OCI-LY3 (cell line): Measurements from ENCODE around the gene BTF3.

Experiments used
- H2AFZ ChIP-seq: fragments of 200-600, 300-600 bp; shearing (Covaris generic); 2 replicates; pipeline ENCODE4 v1.6.0; 2014; ENCODE audit warnings: antibody characterized with exemption, low read depth, low read length
- H3K27ac ChIP-seq: fragments of 200-600, 300-600 bp; sonication (generic); 2 replicates; pipeline ENCODE4 v1.5.1; 2014; ENCODE audit warnings: mild to moderate bottlenecking, low read length, moderate library complexity, mixed read lengths
- H3K27me3 ChIP-seq: fragments of 200-600, 300-600 bp; sonication (generic); 2 replicates; pipeline ENCODE4 v1.6.1; 2014; ENCODE audit warnings: low read depth, low read length, mixed read lengths
- H3K36me3 ChIP-seq: fragments of 200-600, 300-600 bp; sonication (generic); replicated peaks from 2 replicates; pipeline ENCODE3; 2014; ENCODE audit warnings: low read depth, low read length, mixed read lengths
- H3K4me1 ChIP-seq: fragments of 300-600, 200-600 bp; sonication (generic); 2 replicates; pipeline ENCODE4 v1.6.1; 2014; ENCODE audit warnings: low read length, mixed read lengths
- H3K4me2 ChIP-seq: fragments of 200-600, 300-600 bp; sonication (generic); 2 replicates; pipeline ENCODE4 v1.6.1; 2014; ENCODE audit warnings: low read length, mixed read lengths
- H3K4me3 ChIP-seq: fragments of 300-600, 200-600 bp; sonication (generic); 2 replicates; pipeline ENCODE4 v1.5.1; 2014; ENCODE audit warnings: antibody characterized with exemption, mild to moderate bottlenecking, low read length, moderate library complexity
- H3K79me2 ChIP-seq: fragments of 300-600, 200-600 bp; shearing (Covaris generic); 2 replicates; pipeline ENCODE4 v1.6.1; 2014; ENCODE audit warnings: mild to moderate bottlenecking, low read length, mixed read lengths
- H3K9ac ChIP-seq: fragments of 300-600, 200-600 bp; shearing (Covaris generic); 2 replicates; pipeline ENCODE4 v1.6.0; 2014; ENCODE audit warnings: mild to moderate bottlenecking, low read length, moderate library complexity
- H3K9me3 ChIP-seq: fragments of 200-600, 300-600 bp; shearing (Covaris generic); 2 replicates; pipeline ENCODE4 v1.6.1; 2014; ENCODE audit warnings: low read length, mixed read lengths; ENCODE audit not compliant: insufficient read depth
- H4K20me1 ChIP-seq: fragments of 200-600, 300-600 bp; sonication (generic); 2 replicates; pipeline ENCODE4 v1.6.1; 2016; ENCODE audit warnings: low read length, mixed read lengths; ENCODE audit not compliant: insufficient read depth
- EZH2phosphoT487 ChIP-seq: fragments of 200-600 bp; shearing (Covaris generic); IDR thresholded peaks from 2 replicates; pipeline ENCODE4 v1.6.1; 2018; ENCODE audit warnings: antibody characterized with exemption, mixed run types, low read depth
- TF ChIP-seq, protein P1 (sequence below): fragments of 200-600, 300-600 bp; sonication (generic); IDR thresholded peaks from 2 replicates; pipeline ENCODE4 v1.5.1; 2014; ENCODE audit warnings: antibody characterized with exemption, low read length, low read depth

BTF3 gene

DNA sequence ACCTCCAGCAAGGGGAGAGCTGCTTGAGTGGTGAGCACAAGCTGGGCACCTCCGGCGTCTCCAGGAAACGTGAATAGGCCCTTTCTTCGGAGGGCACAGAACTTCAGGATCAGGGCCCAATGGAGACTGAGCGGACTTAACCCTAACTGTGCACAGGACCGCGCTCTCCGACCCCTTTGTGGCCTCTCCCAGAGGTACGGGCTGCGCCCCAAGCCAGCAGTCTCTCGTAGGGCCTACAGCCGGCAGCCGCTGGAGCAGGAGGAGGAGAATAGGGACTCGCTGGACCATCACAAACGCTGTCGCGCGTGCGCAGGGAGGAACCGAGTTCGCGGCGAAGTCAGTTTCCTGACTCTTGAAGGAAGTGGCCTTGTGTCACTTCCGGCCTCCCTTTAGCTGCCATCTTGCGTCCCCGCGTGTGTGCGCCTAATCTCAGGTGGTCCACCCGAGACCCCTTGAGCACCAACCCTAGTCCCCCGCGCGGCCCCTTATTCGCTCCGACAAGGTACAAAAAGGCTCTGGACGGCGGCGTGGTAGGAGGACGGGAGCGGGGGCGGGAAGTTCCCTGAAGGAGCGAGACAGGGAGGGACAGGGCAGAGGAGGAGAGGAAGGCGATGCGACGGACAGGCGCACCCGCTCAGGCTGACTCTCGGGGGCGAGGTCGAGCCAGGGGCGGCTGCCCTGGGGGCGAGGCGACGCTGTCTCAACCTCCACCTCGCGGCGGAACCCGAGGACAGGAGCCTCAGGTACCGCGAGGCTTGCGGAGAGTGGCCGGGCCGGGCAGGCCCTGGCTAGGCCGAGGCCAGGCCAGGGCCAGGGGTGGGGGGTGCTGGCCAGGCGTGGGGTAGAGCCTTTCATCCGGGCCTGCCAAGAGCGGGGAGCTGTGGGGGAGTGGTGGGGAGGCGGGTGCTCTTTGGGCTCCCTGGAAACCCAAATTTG lies at the start of gene BTF3:
TSS of gene BTF3 (plus strand) at position 386 of the 936 bp plus-strand sequence. CDS start at position 612, 226 bp downstream.
- Histone ChIP-seq H3K4me1 (peaks cover 12% of the 10 kb centered on the region), H3K36me3 (peaks cover 33% of the 10 kb centered on the region), H3K4me2 (peak within 1 kb of the TSS; percentile 96), H3K9me3 (no peaks in the 10 kb centered on the region), H3K27ac (peak within 1 kb of the TSS; percentile 78), H2AFZ (peak within 1 kb of the TSS; percentile 17), H4K20me1 (peaks cover 31% of the 10 kb centered on the region), H3K27me3 (no peaks in the 10 kb centered on the region), H3K4me3 (peak within 1 kb of the TSS; percentile 94), H3K9ac (peak within 1 kb of the TSS; percentile 94), H3K79me2 (peaks cover 56% of the 10 kb centered on the region)
- no peak for TF ChIP-seq EZH2phosphoT487
- TF ChIP-seq, protein P1, sequence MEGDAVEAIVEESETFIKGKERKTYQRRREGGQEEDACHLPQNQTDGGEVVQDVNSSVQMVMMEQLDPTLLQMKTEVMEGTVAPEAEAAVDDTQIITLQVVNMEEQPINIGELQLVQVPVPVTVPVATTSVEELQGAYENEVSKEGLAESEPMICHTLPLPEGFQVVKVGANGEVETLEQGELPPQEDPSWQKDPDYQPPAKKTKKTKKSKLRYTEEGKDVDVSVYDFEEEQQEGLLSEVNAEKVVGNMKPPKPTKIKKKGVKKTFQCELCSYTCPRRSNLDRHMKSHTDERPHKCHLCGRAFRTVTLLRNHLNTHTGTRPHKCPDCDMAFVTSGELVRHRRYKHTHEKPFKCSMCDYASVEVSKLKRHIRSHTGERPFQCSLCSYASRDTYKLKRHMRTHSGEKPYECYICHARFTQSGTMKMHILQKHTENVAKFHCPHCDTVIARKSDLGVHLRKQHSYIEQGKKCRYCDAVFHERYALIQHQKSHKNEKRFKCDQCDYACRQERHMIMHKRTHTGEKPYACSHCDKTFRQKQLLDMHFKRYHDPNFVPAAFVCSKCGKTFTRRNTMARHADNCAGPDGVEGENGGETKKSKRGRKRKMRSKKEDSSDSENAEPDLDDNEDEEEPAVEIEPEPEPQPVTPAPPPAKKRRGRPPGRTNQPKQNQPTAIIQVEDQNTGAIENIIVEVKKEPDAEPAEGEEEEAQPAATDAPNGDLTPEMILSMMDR: no peak

DNA sequence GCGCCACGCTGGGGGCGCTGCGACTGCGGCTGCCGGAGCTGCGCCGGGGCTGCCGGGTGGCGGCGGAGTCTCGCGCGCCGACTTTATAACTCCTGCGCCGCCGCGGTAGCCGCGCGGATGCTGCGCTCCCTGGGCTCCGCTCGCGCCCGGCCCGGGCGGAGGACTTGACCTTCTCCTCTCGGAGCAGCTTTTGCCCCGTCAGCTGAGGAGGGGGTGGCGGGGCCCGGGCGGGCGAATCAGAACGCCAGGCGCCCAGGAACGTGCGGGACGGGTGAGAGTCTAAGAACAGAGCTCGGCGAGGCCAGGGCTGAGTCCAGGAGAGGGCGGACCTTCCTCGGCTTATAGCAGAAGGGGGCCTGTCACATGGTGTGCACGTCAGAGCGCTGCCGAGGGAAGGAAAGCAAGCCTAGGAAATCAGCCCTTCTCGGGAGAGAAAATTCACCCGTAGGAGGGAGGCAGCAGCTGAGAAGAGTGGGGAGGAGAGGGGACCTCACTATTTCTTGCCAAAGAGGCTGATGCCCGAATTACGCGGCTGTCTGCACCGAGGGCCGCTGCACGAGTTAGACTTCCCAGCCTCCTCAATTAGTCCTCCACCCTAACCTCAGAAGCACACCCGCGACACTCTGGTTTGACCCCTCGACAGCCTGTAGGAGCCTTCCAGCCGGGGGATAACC lies 49.6 kb upstream of the BTF3 start, which contains the start of gene FOXD1:
TSS of gene FOXD1 (minus strand) at position 315 of the 674 bp plus-strand sequence. CDS start 415 bp downstream, outside the sequence.
- H3K79me2 ChIP-seq: no peaks in the 10 kb centered on the region

DNA sequence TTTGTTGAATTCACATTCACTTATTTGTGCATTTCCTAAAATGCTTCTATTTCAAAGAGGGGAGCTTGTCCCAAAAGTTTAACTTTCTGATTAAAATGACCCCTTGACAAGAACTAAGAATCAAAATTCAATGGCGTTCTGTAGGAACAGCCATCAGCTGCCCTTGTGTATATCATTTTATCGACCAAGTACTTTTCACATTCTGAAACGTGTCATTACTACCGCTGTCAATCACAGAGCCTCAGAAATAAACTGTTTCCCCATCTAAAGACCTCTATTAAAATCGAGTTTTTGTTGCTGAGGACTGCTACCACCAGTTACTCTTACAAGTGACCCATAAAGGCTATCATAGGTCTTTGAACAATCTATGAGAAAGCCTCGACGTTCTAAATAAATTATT lies 48.1 kb upstream of the BTF3 start:
- Histone ChIP-seq H3K27me3 (0 out of 2 replicates have a peak, but pooled peaks cover 6% of the 10 kb centered on the region), H3K9me3 (no peaks in the 10 kb centered on the region), H3K36me3 (no peaks in the 10 kb centered on the region), H2AFZ (no peak overlapping the region), H3K4me3 (no peak overlapping the region), H3K4me1 (no peaks in the 10 kb centered on the region), H3K9ac (no peak overlapping the region), H3K27ac (no peak overlapping the region), H3K79me2 (no peaks in the 10 kb centered on the region), H3K4me2 (no peak overlapping the region), H4K20me1 (no peaks in the 10 kb centered on the region)
- no peak for TF ChIP-seq EZH2phosphoT487
- TF ChIP-seq, protein P1: no peak

More for the DNA sequence above, 49.6 kb upstream of the BTF3 start, which contains the start of gene FOXD1:
- no peak within 1 kb of the TSS for H2AFZ ChIP-seq
- H3K4me1 ChIP-seq: no peaks in the 10 kb centered on the region
- H3K9me3 ChIP-seq: no peaks in the 10 kb centered on the region
- no peak within 1 kb of the TSS for H3K4me3 ChIP-seq
- no peaks in the 10 kb centered on the region for H3K36me3 ChIP-seq
- H3K4me2 ChIP-seq: no peak within 1 kb of the TSS
- no peaks in the 10 kb centered on the region for H4K20me1 ChIP-seq
- H3K27me3 ChIP-seq: 0 out of 2 replicates have a peak, but pooled peaks cover 3% of the 10 kb centered on the region
- H3K9ac ChIP-seq: no peak within 1 kb of the TSS
- no peak within 1 kb of the TSS for H3K27ac ChIP-seq
- TF ChIP-seq, protein P1: no peak

DNA sequence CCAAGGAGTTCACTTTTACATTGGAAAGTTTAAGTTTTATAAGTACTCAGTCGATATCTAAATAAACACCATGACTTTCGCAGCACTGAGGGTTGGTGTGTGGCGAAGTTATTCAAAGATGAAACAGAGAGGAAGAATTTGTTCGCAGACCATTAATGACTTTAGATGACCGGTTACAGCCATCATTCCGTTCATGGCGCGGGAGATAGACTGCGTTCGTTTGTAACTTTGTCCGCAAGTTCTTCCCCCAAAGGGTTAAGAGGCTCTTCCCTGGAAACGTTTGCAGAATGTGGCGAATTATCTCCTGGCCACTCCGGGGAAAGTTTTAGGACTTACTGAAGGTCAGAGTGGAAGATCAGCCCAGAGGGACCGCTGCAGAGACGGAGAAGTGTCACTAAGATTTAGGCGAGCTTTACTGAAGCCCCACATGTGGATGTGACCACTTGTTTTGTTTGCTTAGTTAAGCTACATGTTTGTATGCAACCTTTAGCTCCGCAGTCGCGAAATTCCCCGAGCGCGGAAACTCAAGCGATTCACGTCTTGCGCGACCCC lies 47.5 kb upstream of the BTF3 start:
- H3K9ac ChIP-seq: no peak overlapping the region
- H3K27me3 ChIP-seq: 0 out of 2 replicates have a peak, but pooled peaks cover 6% of the 10 kb centered on the region
- H3K4me3 ChIP-seq: peak overlapping the region; percentile 37; the same call in 1 of the 2 replicates
- H2AFZ ChIP-seq: no peak overlapping the region
- H3K4me2 ChIP-seq: peak overlapping the region; percentile 30
- TF ChIP-seq, protein P1: no peak
- TF ChIP-seq EZH2phosphoT487: no peak
- no peak overlapping the region for H3K27ac ChIP-seq
- no peaks in the 10 kb centered on the region for H3K36me3 ChIP-seq
- H3K4me1 ChIP-seq: no peaks in the 10 kb centered on the region
- no peaks in the 10 kb centered on the region for H3K79me2 ChIP-seq
- no peaks in the 10 kb centered on the region for H4K20me1 ChIP-seq
- H3K9me3 ChIP-seq: no peaks in the 10 kb centered on the region
